Smooth muscle cell (in vitro differentiated cells): ENCODE measurements around the gene ADORA1. TPM values are rescaled to one million over a fixed set of nuclear protein-coding genes. Genes with fewer than 3 reads are reported as not detected.

Experiments used
- DNase-seq: peaks from one replicate; lab custom pipeline; 2025; ENCODE audit not compliant: unreplicated experiment; lab: John Stamatoyannopoulos, UW
- H2AFZ ChIP-seq: fragments of 200-600 bp; sonication (generic); 2 replicates; pipeline ENCODE4 v1.6.0; 2016; ENCODE audit warnings: antibody characterized with exemption, low read depth, mild to moderate bottlenecking
- H3F3A ChIP-seq: fragments of 200-600 bp; sonication (generic); 2 replicates; pipeline ENCODE4 v1.6.0; 2017; ENCODE audit warnings: antibody characterized with exemption, low read depth
- H3K27ac ChIP-seq: fragments of 200-600 bp; sonication (generic); 2 replicates; pipeline ENCODE4 v1.5.1; 2016; ENCODE audit warnings: low read depth, mild to moderate bottlenecking
- H3K27me3 ChIP-seq: fragments of 200-600 bp; sonication (generic); 2 replicates; pipeline ENCODE4 v1.6.1; 2016; ENCODE audit warnings: low read depth, mild to moderate bottlenecking
- H3K36me3 ChIP-seq: fragments of 200-600 bp; sonication (generic); 2 replicates; pipeline ENCODE4 v1.5.1; 2016; ENCODE audit warnings: low read depth
- H3K4me1 ChIP-seq: fragments of 200-600 bp; sonication (generic); 2 replicates; pipeline ENCODE4 v1.5.1; 2016; ENCODE audit warnings: low read depth
- H3K4me2 ChIP-seq: fragments of 200-600 bp; sonication (generic); 2 replicates; pipeline ENCODE4 v1.6.0; 2016; ENCODE audit warnings: mild to moderate bottlenecking
- H3K4me3 ChIP-seq: fragments of 200-600 bp; sonication (generic); 2 replicates; pipeline ENCODE4 v1.5.1; 2016; ENCODE audit warnings: mild to moderate bottlenecking
- H3K79me2 ChIP-seq: fragments of 200-600 bp; sonication (generic); 2 replicates; pipeline ENCODE4 v1.6.0; 2016; ENCODE audit warnings: low read depth, mild to moderate bottlenecking
- H3K9ac ChIP-seq: fragments of 200-600 bp; sonication (generic); 2 replicates; pipeline ENCODE4 v1.6.0; 2016; ENCODE audit warnings: low read depth
- H3K9me3 ChIP-seq: fragments of 200-600 bp; sonication (generic); replicated peaks from 2 replicates; pipeline ENCODE4 v1.5.1; 2016; ENCODE audit warnings: low read depth
- H4K20me1 ChIP-seq: fragments of 200-600 bp; sonication (generic); 2 replicates; pipeline ENCODE4 v1.6.0; 2016; ENCODE audit warnings: low read depth
- CTCF ChIP-seq: fragments of 200-600 bp; sonication (generic); IDR thresholded peaks from 2 replicates; pipeline ENCODE4 v1.5.1; 2017; ENCODE audit warnings: borderline replicate concordance, mild to moderate bottlenecking, antibody characterized with exemption; ENCODE audit not compliant: insufficient read depth, poor library complexity, severe bottlenecking
- WGBS: methylation state at CpG from one replicate; pipeline ENCODE4 v1.1.7; 2016; ENCODE audit warnings: low lambda C conversion rate; 5-methylcytosine and 5-hydroxymethylcytosine counted together
- polyA plus RNA-seq: library from polyadenylated mRNA; unstranded; fragments of >200 nt; fragmentation: Nextera tagmentation; extraction: Ambion mirVana; gene quantifications from 2 replicates; pipeline ENCODE4 v1.2.1, GENCODE V29; 2016
- total RNA-seq: library from RNA; depleted of rRNA; stranded (reverse); fragments of >200 nt; gene quantifications from 2 replicates; pipeline ENCODE4 v1.2.3, GENCODE V29; 2014

The ADORA1 gene
- total and polyA plus RNA-seq, 2 experiments from 2014 or later: 16.0 to 18.0 TPM

- peak overlapping the region; percentile 60 for H3K9ac ChIP-seq
- no peaks in the 10 kb centered on the region for H3K27me3 ChIP-seq
- no peaks in the 10 kb centered on the region for H4K20me1 ChIP-seq
- 48% methylated on average over 1 of the region's 1 CpG for WGBS
- no peaks in the 10 kb centered on the region for H3K79me2 ChIP-seq
- peak overlapping the region; percentile 93 for H3K27ac ChIP-seq
- peaks cover 44% of the 10 kb centered on the region for H3F3A ChIP-seq
- no peak overlapping the region for H3K4me3 ChIP-seq
- no peaks in the 10 kb centered on the region for H3K9me3 ChIP-seq
- H2AFZ ChIP-seq: no peak overlapping the region
- no peak for TF ChIP-seq CTCF
- DNase-seq: no peak
- no peaks in the 10 kb centered on the region for H3K36me3 ChIP-seq
- peak overlapping the region; percentile 65 for H3K4me2 ChIP-seq
- peaks cover 26% of the 10 kb centered on the region for H3K4me1 ChIP-seq
These were observed 73.4 kb downstream of the ADORA1 start for GRCh38 chr1:203200916-203201315.

DNA sequence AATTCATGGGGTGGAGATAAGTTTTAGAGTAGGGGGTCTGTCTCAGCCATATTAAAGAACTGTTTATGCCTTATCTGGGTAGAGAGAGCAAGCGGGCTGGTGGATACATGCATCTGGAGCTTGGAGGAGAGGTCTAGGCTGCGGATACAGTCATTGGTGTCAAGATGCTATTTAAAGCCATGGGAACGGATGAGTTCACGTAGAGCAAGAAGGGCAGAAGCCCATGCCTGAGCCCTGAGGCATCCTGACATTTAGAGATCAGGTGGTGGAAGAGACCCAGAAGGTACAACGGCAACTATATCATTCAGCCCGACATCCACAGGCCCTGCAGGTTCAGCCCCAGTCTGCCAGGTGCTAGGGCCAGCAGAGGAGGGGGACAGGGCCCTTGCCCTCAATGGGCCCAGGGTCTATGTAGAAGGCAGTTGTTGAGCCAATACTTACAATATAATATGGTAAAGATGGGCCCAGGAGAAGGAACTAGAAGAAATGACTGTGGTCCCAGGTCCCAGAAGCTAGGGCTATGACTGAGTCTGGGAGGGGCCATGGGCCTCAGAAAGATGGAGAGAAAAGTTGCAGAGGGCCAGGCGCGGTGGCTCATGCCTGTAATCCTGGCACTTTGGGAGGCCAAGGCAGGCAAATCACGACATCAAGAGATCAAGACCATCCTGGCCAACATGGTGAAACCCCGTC lies 74.1 kb downstream of the ADORA1 start:
- 56% methylated on average over 10 of the region's 10 CpGs for WGBS
- Histone ChIP-seq H3K4me3 (no peak overlapping the region), H3F3A (peaks cover 44% of the 10 kb centered on the region), H3K4me2 (peak overlapping the region; percentile 65), H3K36me3 (no peaks in the 10 kb centered on the region), H3K27me3 (no peaks in the 10 kb centered on the region), H3K27ac (peak overlapping the region; percentile 93), H4K20me1 (no peaks in the 10 kb centered on the region), H2AFZ (no peak overlapping the region), H3K4me1 (peaks cover 29% of the 10 kb centered on the region), H3K9ac (peak overlapping the region; percentile 60), H3K79me2 (no peaks in the 10 kb centered on the region), H3K9me3 (no peaks in the 10 kb centered on the region)
- DNase-seq: no peak
- TF ChIP-seq CTCF: no peak

- Histone ChIP-seq H3K9ac (peak overlapping the region; percentile 51), H2AFZ (no peak overlapping the region), H3K27ac (peak overlapping the region; percentile 93), H3K27me3 (no peaks in the 10 kb centered on the region), H3K4me1 (peaks cover 26% of the 10 kb centered on the region), H3K79me2 (no peaks in the 10 kb centered on the region), H3K4me3 (no peak overlapping the region), H3K9me3 (no peaks in the 10 kb centered on the region), H3F3A (peaks cover 40% of the 10 kb centered on the region), H3K4me2 (peak overlapping the region; percentile 65), H4K20me1 (no peaks in the 10 kb centered on the region), H3K36me3 (no peaks in the 10 kb centered on the region)
- 58% methylated on average over 15 of the region's 15 CpGs for WGBS
- no peak for TF ChIP-seq CTCF
- DNase-seq: peak; percentile 23
These were observed 75.1 kb downstream of the ADORA1 start for GRCh38 chr1:203202431-203203245.
